HPDE6-E6E7 (cell line): ENCODE data around the gene AFM.

Source experiments
- DNase-seq: peaks from one replicate; pipeline ENCODE4 v3.0.0; 2011; ENCODE audit warnings: missing footprints; ENCODE audit errors: extremely low spot score

The AFM gene, protein sequence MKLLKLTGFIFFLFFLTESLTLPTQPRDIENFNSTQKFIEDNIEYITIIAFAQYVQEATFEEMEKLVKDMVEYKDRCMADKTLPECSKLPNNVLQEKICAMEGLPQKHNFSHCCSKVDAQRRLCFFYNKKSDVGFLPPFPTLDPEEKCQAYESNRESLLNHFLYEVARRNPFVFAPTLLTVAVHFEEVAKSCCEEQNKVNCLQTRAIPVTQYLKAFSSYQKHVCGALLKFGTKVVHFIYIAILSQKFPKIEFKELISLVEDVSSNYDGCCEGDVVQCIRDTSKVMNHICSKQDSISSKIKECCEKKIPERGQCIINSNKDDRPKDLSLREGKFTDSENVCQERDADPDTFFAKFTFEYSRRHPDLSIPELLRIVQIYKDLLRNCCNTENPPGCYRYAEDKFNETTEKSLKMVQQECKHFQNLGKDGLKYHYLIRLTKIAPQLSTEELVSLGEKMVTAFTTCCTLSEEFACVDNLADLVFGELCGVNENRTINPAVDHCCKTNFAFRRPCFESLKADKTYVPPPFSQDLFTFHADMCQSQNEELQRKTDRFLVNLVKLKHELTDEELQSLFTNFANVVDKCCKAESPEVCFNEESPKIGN

DNA sequence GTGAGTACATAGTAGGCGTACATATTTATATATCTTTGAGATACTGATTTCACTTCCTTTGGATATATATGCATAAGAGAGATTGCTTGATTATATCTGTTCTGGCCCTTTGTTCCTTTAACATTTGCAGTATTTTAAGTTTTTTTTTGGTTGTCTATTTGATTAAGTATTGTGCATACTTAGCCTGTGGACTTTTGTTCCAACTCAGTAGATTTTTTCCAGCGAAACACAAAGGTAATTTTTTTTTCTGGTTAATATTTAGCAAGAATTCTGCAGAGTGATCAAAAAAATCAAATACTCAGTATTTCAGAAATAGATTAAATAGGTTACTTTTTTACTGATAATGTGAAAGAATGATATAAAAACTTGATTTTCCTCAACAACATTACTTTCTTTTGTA is at the start of gene AFM:
Gene AFM (plus strand): TSS at position 388 of the 400 bp plus-strand sequence. CDS start 31 bp downstream, outside the sequence.
- DNase-seq: no peak

DNA sequence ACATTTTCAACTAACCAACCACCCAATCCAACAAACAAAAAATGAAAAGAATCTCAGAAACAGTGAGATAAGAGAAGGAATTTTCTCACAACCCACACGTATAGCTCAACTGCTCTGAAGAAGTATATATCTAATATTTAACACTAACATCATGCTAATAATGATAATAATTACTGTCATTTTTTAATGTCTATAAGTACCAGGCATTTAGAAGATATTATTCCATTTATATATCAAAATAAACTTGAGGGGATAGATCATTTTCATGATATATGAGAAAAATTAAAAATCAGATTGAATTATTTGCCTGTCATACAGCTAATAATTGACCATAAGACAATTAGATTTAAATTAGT is 49.8 kb upstream of the AFM start:
- DNase-seq: no peak

DNA sequence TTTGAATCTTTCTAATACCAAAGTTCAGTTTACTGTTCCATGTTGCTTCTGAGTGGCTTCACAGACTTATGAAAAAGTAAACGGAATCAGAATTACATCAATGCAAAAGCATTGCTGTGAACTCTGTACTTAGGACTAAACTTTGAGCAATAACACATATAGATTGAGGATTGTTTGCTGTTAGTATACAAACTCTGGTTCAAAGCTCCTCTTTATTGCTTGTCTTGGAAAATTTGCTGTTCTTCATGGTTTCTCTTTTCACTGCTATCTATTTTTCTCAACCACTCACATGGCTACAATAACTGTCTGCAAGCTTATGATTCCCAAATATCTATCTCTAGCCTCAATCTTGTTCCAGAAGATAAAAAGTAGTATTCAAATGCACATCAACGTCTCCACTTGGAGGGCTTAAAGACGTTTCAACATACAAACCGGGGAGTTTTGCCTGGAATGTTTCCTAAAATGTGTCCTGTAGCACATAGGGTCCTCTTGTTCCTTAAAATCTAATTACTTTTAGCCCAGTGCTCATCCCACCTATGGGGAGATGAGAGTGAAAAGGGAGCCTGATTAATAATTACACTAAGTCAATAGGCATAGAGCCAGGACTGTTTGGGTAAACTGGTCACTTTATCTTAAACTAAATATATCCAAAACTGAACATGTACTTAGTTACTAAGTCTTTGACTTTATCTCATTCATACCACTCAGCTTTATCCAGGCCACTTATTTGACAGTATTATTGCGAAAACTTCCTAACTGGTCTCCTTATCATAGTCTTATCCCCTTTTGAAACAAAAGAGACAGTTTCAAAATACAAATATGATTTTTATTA is 49.2 kb upstream of the AFM start:
- no peak for DNase-seq

DNA sequence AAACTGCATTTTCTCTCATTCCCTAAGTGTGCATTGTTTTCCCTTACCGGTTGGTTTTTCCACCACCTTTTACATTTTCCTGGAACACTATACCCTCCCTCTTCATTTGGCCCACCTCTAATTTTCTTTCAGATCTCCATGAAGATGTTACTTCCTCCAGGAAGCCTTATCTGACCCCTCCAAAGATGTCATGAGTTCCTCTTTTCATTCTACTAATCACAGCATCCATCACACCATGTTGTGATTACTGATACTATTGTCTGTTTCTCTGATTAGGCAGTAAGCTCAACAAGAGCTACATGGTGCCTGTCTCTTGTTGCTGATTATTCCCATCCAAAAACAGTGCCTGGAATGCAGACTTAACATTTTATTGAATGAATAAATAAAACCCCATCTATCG is 48.4 kb upstream of the AFM start:
- DNase-seq: no peak

DNA sequence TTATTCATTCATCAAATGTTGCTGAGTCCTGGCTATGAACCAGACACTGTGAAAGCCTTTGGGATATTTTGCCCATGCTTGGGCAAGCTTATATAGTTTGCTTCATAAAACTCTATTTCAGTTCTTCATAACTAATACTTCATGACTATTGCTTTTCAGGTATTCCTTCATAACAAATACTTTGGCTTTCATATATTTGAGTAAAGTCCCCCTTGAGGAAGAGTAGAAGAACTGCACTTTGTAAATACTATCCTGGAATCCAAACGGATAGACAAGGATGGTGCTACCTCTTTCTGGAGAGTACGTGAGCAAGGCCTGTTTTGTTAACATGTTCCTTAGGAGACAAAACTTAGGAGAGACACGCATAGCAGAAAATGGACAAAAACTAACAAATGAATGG is 47.2 kb upstream of the AFM start:
- DNase-seq: no peak

DNA sequence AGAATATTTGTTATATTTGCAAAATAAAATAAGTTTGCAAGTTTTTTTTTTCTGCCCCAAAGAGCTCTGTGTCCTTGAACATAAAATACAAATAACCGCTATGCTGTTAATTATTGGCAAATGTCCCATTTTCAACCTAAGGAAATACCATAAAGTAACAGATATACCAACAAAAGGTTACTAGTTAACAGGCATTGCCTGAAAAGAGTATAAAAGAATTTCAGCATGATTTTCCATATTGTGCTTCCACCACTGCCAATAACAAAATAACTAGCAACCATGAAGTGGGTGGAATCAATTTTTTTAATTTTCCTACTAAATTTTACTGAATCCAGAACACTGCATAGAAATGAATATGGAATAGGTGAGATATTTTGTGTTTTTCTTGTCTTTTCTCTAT is 45.6 kb upstream of the AFM start, which contains the start of gene AFP:
Gene AFP (plus strand): TSS at position 238 of the 400 bp plus-strand sequence. CDS start 42 bp downstream, at position 280.
- no peak for DNase-seq

DNA sequence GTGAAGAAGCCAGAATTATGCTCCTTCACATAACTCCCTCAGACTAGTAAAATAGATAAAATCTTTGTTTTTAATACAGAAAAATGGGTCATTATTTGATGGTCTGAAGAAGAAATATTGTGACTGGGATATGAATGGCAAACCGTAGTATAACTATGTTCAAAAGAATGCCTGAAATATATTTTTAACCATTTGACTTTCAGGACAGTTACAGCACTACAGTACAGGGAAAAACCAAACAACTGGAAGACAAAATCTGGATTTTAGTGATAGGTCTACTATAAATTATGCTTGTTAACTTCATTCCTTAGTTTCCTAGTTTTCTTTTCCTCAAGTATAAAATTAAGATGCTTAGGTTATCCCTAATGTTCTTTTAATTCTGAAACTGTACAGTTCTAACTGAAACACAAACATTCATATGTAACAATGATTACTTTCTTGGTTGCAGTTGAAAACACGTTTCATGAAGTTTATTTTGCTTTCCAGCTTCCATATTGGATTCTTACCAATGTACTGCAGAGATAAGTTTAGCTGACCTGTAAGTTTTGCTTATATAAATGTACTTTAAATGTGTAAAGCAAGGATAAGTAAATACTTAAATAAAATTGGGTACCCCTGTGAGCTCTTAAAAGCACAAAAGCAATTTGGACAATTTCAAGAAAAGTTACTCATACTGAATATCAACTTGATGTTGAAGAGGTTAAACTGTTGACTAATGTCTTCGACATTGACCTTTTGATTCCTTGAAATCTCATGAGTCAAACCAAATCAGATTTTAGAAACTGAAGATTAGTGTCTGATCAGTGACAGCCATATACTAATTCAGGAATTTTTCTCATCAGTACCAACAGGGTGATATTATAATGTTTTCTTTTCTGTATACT is 44.6 kb upstream of the AFM start:
- DNase-seq: no peak

DNA sequence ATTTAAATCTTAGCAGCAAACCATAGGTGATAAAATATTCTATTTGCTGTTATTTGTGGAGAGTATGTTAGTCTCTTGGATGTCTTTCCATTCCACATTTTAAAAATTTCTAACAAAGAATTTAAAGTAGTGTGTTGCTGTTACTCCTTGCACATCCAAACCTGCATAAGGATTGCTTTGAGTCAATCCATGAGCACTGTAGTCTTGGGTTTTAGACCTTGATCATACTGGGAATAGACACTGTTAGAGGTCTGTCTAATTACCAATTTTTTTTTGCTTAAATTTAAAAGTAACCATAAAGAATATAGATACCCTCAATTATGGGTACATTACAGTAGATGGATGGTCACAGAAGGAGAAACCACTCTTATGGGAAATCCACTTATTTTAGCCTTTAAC is 44.0 kb upstream of the AFM start:
- no peak for DNase-seq

DNA sequence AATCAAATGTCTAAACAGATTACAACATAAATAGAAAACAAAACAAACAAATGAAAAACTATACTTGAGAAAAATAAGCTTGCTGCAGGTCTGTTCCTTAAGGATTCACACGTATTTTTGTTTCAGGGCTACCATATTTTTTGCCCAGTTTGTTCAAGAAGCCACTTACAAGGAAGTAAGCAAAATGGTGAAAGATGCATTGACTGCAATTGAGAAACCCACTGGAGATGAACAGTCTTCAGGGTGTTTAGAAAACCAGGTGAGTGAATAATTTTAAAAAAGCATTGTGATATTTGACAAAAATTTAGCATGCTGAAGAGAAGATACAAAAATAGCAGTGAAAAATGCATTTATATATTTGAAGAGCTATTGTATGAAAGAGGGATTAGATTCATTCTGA is 43.5 kb upstream of the AFM start:
- DNase-seq: no peak

DNA sequence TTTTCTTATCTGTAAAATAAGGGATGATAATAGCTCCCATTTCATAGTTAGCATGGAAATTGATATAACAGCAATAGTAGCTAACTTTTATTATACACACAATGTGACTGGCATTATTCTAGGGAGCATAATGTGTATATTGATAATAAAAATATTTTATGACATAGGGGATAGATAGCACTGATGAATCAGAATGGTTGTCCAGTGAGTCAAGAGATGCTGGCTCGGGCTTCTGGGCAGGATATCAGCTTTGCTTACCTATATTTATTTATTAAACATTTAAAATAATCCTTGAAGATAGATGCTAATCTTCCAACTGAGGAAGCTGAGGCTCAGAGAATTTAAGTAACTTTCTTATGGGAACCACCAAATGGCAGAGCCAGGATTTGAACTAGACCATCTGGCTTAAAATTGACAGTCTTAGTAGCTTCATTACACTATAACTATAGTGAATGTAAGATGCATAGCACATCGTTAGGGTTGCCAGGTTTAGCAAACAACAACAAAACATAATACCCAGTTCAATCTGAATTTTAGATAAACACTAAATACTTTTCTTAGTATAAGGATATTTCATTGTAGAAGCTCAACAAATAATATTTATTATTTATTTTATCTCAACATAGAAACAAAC is 42.8 kb upstream of the AFM start:
- no peak for DNase-seq

DNA sequence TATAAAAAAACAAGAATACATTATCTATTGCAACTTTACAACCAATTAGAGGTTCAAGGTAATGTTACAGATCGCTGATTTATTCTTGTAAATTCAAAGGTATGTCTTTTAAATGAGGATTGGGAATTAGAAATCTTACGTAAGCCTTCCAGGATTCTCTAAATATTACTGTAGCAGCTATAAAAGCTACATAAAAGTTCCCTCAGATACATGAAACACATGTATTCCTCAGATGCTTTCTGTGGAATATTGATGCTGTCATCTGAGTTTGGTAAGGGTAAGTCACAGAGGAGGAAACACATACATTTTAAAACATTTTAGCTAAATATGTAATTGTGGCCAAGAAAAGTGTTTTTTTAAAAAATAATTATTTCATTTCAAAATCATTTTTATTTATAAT is 42.1 kb upstream of the AFM start:
- no peak for DNase-seq

DNA sequence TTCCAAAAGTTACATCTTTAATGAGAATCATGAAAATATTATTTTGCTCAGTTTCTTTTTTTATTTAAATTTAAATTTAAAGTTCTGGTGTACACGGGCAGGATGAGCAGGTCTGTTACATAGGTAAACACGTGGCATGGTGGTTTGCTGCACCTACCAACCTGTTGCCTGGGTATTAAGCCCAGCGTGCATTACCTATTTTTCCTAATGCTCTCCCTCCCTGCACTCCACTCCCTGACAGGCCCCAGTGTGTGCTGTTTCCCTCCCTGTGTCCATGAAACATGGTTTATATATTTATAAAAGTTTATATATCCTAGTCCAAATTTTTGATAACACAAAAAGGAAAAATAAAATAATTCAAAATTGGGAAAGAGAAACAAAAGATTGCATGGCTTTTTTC is 41.6 kb upstream of the AFM start:
- DNase-seq: no peak

DNA sequence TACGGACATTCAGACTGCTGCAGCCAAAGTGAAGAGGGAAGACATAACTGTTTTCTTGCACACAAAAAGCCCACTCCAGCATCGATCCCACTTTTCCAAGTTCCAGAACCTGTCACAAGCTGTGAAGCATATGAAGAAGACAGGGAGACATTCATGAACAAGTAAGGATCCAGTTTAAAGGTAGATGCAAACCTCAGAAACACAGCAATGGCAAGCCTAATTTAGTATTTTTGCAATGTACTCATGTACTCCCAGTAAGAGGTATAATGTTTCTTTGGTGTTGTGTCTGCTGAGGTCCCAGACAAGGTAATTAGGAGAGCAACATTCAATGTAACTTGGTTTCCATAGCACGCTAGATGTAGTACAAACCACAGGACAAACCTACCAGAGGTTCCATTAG is 40.9 kb upstream of the AFM start:
- DNase-seq: no peak

DNA sequence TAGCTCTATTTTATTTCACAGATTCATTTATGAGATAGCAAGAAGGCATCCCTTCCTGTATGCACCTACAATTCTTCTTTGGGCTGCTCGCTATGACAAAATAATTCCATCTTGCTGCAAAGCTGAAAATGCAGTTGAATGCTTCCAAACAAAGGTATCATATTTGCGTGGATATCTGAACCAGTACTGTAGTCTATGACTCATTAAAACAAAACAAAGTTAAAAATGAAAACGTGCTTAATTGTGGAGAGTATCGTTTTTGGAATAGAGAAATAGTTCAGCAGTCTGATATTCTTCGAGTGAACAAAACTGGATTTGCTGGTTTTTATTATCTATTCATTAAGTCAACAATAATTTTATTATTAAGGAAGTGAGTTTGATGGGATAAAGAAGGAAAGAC is 39.3 kb upstream of the AFM start:
- DNase-seq: no peak

DNA sequence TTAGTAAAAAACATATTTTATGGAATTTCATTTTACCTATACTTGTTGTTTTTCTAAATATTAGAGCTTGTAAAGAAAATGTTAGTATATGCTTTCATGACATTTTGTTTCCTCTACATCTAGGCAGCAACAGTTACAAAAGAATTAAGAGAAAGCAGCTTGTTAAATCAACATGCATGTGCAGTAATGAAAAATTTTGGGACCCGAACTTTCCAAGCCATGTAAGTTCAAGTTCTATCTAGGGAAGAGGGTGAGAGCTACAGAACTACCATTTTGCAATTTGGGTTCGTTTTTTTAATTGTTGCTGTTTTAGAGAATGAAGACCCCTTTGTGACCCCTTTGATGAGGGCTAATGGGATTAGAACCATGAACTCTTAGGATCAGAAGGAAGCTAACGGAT is 38.3 kb upstream of the AFM start:
- DNase-seq: no peak

DNA sequence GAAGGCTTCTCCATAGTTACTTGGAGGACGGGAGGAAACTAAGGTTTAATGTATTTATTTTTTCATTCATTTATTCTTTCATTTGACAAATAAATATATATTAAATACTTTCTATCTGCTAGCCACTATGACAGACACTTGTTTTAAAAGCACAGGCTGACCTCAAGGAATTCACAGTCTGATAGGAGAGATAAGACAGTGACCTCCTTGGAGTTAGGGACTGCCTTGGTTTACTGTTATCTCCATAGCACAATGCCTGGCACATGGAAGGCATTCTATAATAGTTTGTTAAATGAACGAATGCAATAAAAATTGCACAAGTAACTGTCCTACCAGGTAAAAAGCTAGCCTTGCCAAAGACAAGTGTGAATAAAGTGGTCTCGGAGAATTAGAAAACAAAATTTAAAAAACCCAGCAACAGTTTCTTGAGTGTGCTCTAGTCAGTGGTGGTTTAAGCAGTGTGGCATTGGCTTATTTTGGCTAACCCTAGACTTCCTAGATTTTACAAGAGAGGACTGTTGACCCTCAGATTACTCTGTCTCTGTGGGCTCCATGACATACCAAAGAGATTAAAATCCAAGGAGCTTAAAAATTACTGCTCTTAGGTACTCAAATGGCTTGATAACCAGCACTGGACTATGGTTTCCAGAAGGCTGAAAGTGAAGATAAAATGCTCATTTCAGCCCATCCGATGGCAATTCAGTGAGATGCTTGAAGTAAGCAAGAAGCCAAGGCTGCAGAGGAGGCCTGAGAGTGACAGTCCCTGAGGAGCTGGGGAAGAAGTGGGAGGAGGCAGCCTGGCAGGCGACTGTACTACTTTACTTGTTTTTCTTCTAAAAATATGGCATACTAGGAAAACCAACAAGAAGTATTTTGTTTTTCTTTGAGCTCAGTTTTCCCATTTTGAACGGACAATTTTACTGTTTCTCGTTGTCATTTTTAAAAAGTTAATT is 35.9 kb upstream of the AFM start:
- no peak for DNase-seq

DNA sequence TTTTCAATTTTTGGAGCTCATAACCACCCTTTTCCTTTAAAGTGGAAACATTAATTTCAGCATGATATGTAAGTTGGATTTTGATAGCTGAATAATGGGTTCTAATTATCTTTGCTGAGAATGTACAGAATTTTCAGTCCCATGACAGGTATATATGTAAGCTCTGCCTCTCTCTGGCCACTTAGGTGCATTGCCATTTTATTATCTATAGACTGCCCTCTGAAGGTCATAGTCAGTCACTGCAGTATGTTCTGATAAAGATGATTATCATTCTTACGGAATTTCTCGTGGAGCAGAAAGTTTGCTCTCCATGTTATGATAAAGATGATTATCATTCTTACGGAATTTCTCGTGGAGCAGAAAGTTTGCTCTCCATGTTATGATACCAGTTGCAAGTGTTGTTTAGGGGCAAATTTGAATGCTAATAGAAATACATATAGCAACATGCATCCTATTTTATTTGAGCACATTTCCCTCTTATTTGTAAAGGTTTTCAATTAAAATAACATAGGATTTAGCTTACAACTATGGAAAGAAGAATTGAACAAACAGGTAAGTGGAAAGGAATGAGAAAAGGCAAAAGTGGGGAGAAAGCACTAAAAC is 35.1 kb upstream of the AFM start:
- no peak for DNase-seq

DNA sequence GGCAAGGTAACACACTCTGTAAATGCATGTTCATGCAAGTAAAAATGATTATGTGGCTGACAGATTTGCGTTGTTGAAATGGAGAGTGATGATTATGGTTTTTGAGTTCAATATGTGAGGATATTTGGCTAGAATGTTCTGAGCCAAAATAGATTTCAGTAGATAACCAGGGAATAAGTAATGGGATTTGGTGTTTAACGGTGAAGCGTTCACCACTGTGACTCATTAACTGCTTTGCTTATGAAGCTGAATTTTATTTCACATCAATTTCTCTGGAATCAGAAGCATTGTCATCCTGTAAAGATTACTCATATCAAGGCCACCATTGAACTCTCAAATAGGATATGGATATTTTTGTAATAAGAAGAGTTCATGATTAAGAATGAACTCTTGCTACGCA is 33.9 kb upstream of the AFM start:
- no peak for DNase-seq

DNA sequence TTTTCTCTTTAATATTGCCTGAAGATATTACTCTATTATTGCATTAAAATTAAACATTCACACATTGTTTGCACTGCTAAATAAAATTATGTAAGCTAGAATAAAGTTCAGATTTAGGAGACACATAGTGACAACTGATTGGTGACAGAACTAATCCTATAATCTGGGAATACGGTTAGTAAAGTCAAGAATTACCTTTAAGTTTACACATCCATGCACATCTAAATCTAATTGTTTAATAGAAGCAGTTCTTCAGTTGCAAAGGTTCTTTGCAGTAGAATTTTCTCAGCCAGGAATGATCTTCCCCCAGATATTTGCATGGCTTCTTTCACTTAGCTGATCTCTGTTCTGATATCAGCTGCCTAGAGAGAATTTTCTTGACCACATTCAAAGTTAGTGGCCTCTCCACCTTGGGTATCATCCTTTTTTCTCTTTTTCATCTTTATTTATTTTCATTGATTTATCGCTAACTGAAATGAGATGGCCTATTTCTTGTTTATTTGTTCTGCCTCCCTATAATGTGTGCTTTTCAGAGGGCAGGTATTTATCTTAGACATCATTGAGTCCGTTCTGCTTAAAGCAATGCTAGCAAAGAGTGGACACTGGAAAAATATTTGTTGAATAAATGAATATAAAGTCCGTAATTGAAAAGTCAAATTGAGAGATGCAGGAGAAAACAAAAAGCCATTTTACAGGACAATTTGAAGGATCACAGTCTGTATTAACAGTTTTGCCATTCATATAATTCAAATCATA is 32.9 kb upstream of the AFM start:
- no peak for DNase-seq
